ENCODE data around the gene CD40.
A peak's percentile ranks its signal among the peaks of the same experiment; 100 is the strongest.
"Not testable (repeated sequence)": the region's sequence is repeated elsewhere in the genome, so short reads cannot be mapped to it uniquely, and the experiment has no call there.

The CD40 gene

GRCh38 chr20:46083531-46084061 is 34.5 kb upstream of the CD40 start:
- Histone ChIP-seq H3K27me3 (ENCODE audit: control insufficient read depth, insufficient read depth, low read length) (no peaks in the 10 kb centered on the region), H3K4me3 (ENCODE audit: low read depth, low read length) (no peak overlapping the region), H3K9ac (ENCODE audit: low read length) (no peak overlapping the region), H3K27ac (ENCODE audit: low read depth, low read length) (no peak overlapping the region), H3K4me1 (ENCODE audit: control insufficient read depth, insufficient read depth, low read length) (peaks cover 7% of the 10 kb centered on the region), H3K9me3 (ENCODE audit: control insufficient read depth, insufficient read depth, low read depth, low read length) (no peaks in the 10 kb centered on the region), H3K36me3 (ENCODE audit: control insufficient read depth, insufficient read depth, low read length) (peaks cover 11% of the 10 kb centered on the region)

- Histone ChIP-seq H3K27me3 (ENCODE audit: control insufficient read depth, insufficient read depth, low read length) (no peaks in the 10 kb centered on the region), H3K4me3 (ENCODE audit: low read depth, low read length) (no peak overlapping the region), H3K9ac (ENCODE audit: low read length) (no peak overlapping the region), H3K27ac (ENCODE audit: low read depth, low read length) (no peak overlapping the region), H3K36me3 (ENCODE audit: control insufficient read depth, insufficient read depth, low read length) (no peaks in the 10 kb centered on the region), H3K4me1 (ENCODE audit: control insufficient read depth, insufficient read depth, low read length) (peaks cover 8% of the 10 kb centered on the region), H3K9me3 (ENCODE audit: control insufficient read depth, insufficient read depth, low read depth, low read length) (no peaks in the 10 kb centered on the region)
These were observed 33.3 kb upstream of the CD40 start for GRCh38 chr20:46084805-46085178.

- H3K9ac ChIP-seq (ENCODE audit: low read length), result no peak overlapping the region
These were observed 32.8 kb upstream of the CD40 start for GRCh38 chr20:46085179-46085851.

GRCh38 chr20:46087161-46087560 is 31.0 kb upstream of the CD40 start:
- peaks cover 13% of the 10 kb centered on the region for H3K4me1 ChIP-seq (ENCODE audit: control insufficient read depth, insufficient read depth, low read length)
- no peak overlapping the region for H3K27ac ChIP-seq (ENCODE audit: low read depth, low read length)
- H3K9ac ChIP-seq (ENCODE audit: low read length), result no peak overlapping the region
- no peaks in the 10 kb centered on the region for H3K27me3 ChIP-seq (ENCODE audit: control insufficient read depth, insufficient read depth, low read length)
- H3K9me3 ChIP-seq (ENCODE audit: control insufficient read depth, insufficient read depth, low read depth, low read length), result no peaks in the 10 kb centered on the region
- H3K4me3 ChIP-seq (ENCODE audit: low read depth, low read length), result no peak overlapping the region
- H3K36me3 ChIP-seq (ENCODE audit: control insufficient read depth, insufficient read depth, low read length), result no peaks in the 10 kb centered on the region

More at GRCh38 chr20:46085179-46085851, 32.8 kb upstream of the CD40 start:
- Histone ChIP-seq H3K27me3 (ENCODE audit: control insufficient read depth, insufficient read depth, low read length) (no peaks in the 10 kb centered on the region), H3K4me3 (ENCODE audit: low read depth, low read length) (no peak overlapping the region), H3K9me3 (ENCODE audit: control insufficient read depth, insufficient read depth, low read depth, low read length) (no peaks in the 10 kb centered on the region), H3K4me1 (ENCODE audit: control insufficient read depth, insufficient read depth, low read length) (peaks cover 11% of the 10 kb centered on the region), H3K27ac (ENCODE audit: low read depth, low read length) (no peak overlapping the region), H3K36me3 (ENCODE audit: control insufficient read depth, insufficient read depth, low read length) (no peaks in the 10 kb centered on the region)

GRCh38 chr20:46088409-46089166 is 29.5 kb upstream of the CD40 start:
- peak overlapping the region; percentile 100 for H3K9ac ChIP-seq (ENCODE audit: low read length)
- H3K36me3 ChIP-seq (ENCODE audit: control insufficient read depth, insufficient read depth, low read length), result no peaks in the 10 kb centered on the region
- H3K9me3 ChIP-seq (ENCODE audit: control insufficient read depth, insufficient read depth, low read depth, low read length), result no peaks in the 10 kb centered on the region
- peak overlapping the region; percentile 95 for H3K4me3 ChIP-seq (ENCODE audit: low read depth, low read length)
- H3K27me3 ChIP-seq (ENCODE audit: control insufficient read depth, insufficient read depth, low read length), result no peaks in the 10 kb centered on the region
- H3K27ac ChIP-seq (ENCODE audit: low read depth, low read length), result peak overlapping the region; percentile 96; the same call in 1 of the 2 replicates
- peaks cover 13% of the 10 kb centered on the region for H3K4me1 ChIP-seq (ENCODE audit: control insufficient read depth, insufficient read depth, low read length)

GRCh38 chr20:46089167-46089416 is 29.0 kb upstream of the CD40 start:
- H3K27ac ChIP-seq (ENCODE audit: low read depth, low read length), result peak overlapping the region; percentile 96; the same call in 1 of the 2 replicates
- peak overlapping the region; percentile 95 for H3K4me3 ChIP-seq (ENCODE audit: low read depth, low read length)
- H3K4me1 ChIP-seq (ENCODE audit: control insufficient read depth, insufficient read depth, low read length), result peaks cover 13% of the 10 kb centered on the region
- no peaks in the 10 kb centered on the region for H3K36me3 ChIP-seq (ENCODE audit: control insufficient read depth, insufficient read depth, low read length)
- H3K9me3 ChIP-seq (ENCODE audit: control insufficient read depth, insufficient read depth, low read depth, low read length), result no peaks in the 10 kb centered on the region
- no peaks in the 10 kb centered on the region for H3K27me3 ChIP-seq (ENCODE audit: control insufficient read depth, insufficient read depth, low read length)
- H3K9ac ChIP-seq (ENCODE audit: low read length), result peak overlapping the region; percentile 100

- Histone ChIP-seq H3K4me3 (ENCODE audit: low read depth, low read length) (peak within 1 kb of the TSS; percentile 95), H3K36me3 (ENCODE audit: control insufficient read depth, insufficient read depth, low read length) (no peaks in the 10 kb centered on the region), H3K27me3 (ENCODE audit: control insufficient read depth, insufficient read depth, low read length) (no peaks in the 10 kb centered on the region), H3K27ac (ENCODE audit: low read depth, low read length) (peak within 1 kb of the TSS; percentile 96), H3K9me3 (ENCODE audit: control insufficient read depth, insufficient read depth, low read depth, low read length) (no peaks in the 10 kb centered on the region), H3K4me1 (ENCODE audit: control insufficient read depth, insufficient read depth, low read length) (peaks cover 13% of the 10 kb centered on the region), H3K9ac (ENCODE audit: low read length) (peak within 1 kb of the TSS; percentile 100)
These were observed 28.4 kb upstream of the CD40 start, which contains the start of gene NCOA5 for GRCh38 chr20:46089417-46090388. Gene NCOA5 (minus strand): TSS chr20:46089962. CDS start chr20:46079424, 10,538 bp downstream.

- H3K9me3 ChIP-seq (ENCODE audit: control insufficient read depth, insufficient read depth, low read depth, low read length); H3K4me3 ChIP-seq (ENCODE audit: low read depth, low read length); H3K36me3 ChIP-seq (ENCODE audit: control insufficient read depth, insufficient read depth, low read length); H3K27me3 ChIP-seq (ENCODE audit: control insufficient read depth, insufficient read depth, low read length); H3K9ac ChIP-seq (ENCODE audit: low read length); H3K27ac ChIP-seq (ENCODE audit: low read depth, low read length): not testable (repeated sequence)
- H3K4me1 ChIP-seq (ENCODE audit: control insufficient read depth, insufficient read depth, low read length), result peaks cover 13% of the 10 kb centered on the region
These were observed 26.2 kb upstream of the CD40 start for GRCh38 chr20:46091622-46092535.

GRCh38 chr20:46093531-46093930 is 24.6 kb upstream of the CD40 start:
- H3K4me3 ChIP-seq (ENCODE audit: low read depth, low read length), result no peak overlapping the region
- peaks cover 6% of the 10 kb centered on the region for H3K4me1 ChIP-seq (ENCODE audit: control insufficient read depth, insufficient read depth, low read length)
- H3K9ac ChIP-seq (ENCODE audit: low read length), result no peak overlapping the region
- H3K27me3 ChIP-seq (ENCODE audit: control insufficient read depth, insufficient read depth, low read length), result no peaks in the 10 kb centered on the region
- H3K9me3 ChIP-seq (ENCODE audit: control insufficient read depth, insufficient read depth, low read depth, low read length), result no peaks in the 10 kb centered on the region
- no peaks in the 10 kb centered on the region for H3K36me3 ChIP-seq (ENCODE audit: control insufficient read depth, insufficient read depth, low read length)
- H3K27ac ChIP-seq (ENCODE audit: low read depth, low read length), result no peak overlapping the region
